CD8-positive, alpha-beta memory T cell (primary cell): ENCODE measurements around the gene MON1A. TPM values are rescaled to one million over a fixed set of nuclear protein-coding genes. Genes with fewer than 3 reads are reported as not detected.
"Not testable (repeated sequence)": the region's sequence is repeated elsewhere in the genome, so short reads cannot be mapped to it uniquely, and the experiment has no call there.

Source experiments
- CTCF ChIA-PET: fragments of 350-600 bp; sonication (Branson Sonifier 250); formaldehyde crosslinking; loops from one replicate; lab custom pipeline; 2021; ENCODE audit warnings: antibody characterized with exemption; lab: Charles Lee
- POLR2A ChIA-PET: fragments of 350-600 bp; sonication (Branson Sonifier 250); formaldehyde crosslinking; loops from one replicate; lab custom pipeline; 2021; ENCODE audit warnings: antibody characterized with exemption; lab: Charles Lee
- DNase-seq, 5 donors: peaks; one replicate each; pipeline versions ENCODE4 v3.0.0 to v3.0.0-alpha.2; 2020 to 2022; ENCODE audit warnings: mixed read lengths in 1 of 5
- H3K27ac ChIP-seq: one replicate; pipeline ENCODE4 v1.7.0; 2013; ENCODE audit warnings: low read depth, mild to moderate bottlenecking, low read length, moderate library complexity
- H3K27me3 ChIP-seq: 2 replicates; pipeline ENCODE4 v1.7.0; 2013; ENCODE audit warnings: low read length, mild to moderate bottlenecking; ENCODE audit not compliant: insufficient read depth, poor library complexity, severe bottlenecking
- H3K36me3 ChIP-seq: 2 replicates; pipeline ENCODE4 v1.7.0; 2013; ENCODE audit warnings: mild to moderate bottlenecking, low read length, moderate library complexity; ENCODE audit not compliant: insufficient read depth
- H3K4me1 ChIP-seq: 2 replicates; pipeline ENCODE4 v1.7.0; 2013; ENCODE audit warnings: mild to moderate bottlenecking, low read length, moderate library complexity; ENCODE audit not compliant: insufficient read depth
- H3K4me3 ChIP-seq: 2 replicates; pipeline ENCODE4 v1.7.0; 2013; ENCODE audit warnings: mild to moderate bottlenecking, low read length
- H3K9me3 ChIP-seq: 2 replicates; pipeline ENCODE4 v1.7.0; 2013; ENCODE audit warnings: mild to moderate bottlenecking, low read length
- H3K27ac Mint-ChIP-seq, 8 donors: one replicate each; pipeline ENCODE4 v1.8.0; 2020 to 2021; ENCODE audit warnings: mixed read lengths in 8 of 8, mild to moderate bottlenecking in 6 of 8, inconsistent platforms in 3 of 8, moderate library complexity in 3 of 8
- H3K27me3 Mint-ChIP-seq, 2 donors: one replicate each; pipeline ENCODE4 v1.8.0; 2020 to 2021; ENCODE audit warnings: mixed read lengths in 2 of 2, mild to moderate bottlenecking in 1 of 2, moderate library complexity in 1 of 2
- H3K36me3 Mint-ChIP-seq, 3 donors: one replicate each; pipeline ENCODE4 v1.8.0; 2020 to 2021; ENCODE audit warnings: mixed read lengths in 3 of 3, inconsistent platforms in 1 of 3, mild to moderate bottlenecking in 1 of 3
- H3K4me1 Mint-ChIP-seq, 3 donors: one replicate each; pipeline ENCODE4 v1.8.0; 2020 to 2021; ENCODE audit warnings: mixed read lengths in 3 of 3, inconsistent platforms in 1 of 3, mild to moderate bottlenecking in 1 of 3
- H3K4me3 Mint-ChIP-seq, 7 donors: one replicate each; pipeline ENCODE4 v1.8.0; 2020 to 2021; ENCODE audit warnings: mixed read lengths in 7 of 7, mild to moderate bottlenecking in 6 of 7, moderate library complexity in 4 of 7, inconsistent platforms in 2 of 7
- H3K9me3 Mint-ChIP-seq, 5 donors: one replicate each; pipeline ENCODE4 v1.8.0; 2020 to 2022; ENCODE audit warnings: mixed read lengths in 5 of 5, mild to moderate bottlenecking in 3 of 5, moderate library complexity in 2 of 5, inconsistent platforms in 1 of 5
- polyA plus RNA-seq: library from polyadenylated mRNA; unstranded; fragments of 300-500 nt; fragmentation: Illumina TruSeq; gene quantifications from one replicate; pipeline ENCODE4 v1.2.3, GENCODE V29; 2021
- total RNA-seq, 2 experiments: library from RNA; stranded (reverse); gene quantifications; one replicate each; pipeline ENCODE4 v1.2.3, GENCODE V29; 2021

The MON1A gene
- total and polyA plus RNA-seq, 3 experiments from 2014 or later = 17.9 to 22.4 (median 18.1) TPM

DNA sequence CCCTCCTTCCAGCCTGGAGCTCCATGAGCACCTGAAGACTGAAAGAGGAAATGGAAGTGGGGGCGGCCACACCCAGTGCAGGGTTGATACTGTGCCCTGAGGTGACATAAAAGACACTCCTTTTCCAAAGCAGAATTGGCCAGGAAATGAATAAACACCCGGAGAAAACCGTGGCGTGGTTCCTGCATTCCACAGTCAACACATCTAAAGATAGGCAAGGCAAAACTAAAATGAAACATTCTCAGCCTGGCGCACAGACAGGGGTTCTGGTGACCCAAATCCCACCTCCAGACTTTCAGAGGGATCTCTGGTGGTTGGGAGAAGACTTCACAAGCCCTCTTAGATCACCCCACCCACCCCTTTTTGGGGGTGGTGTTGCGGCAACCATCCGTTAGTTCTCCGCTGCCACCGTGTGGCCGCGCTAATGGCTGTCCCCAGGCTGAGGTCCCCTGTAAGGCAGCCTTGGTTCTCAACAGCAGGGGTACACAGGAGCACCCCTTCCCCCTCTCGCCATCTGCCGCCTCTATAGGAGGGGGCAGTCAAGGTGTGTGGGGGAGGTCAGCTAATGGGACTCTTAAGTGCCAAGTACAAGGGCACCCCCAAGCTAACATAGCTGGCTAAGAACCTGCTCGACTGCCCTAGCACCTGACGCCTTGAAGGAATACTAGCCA lies 23.4 kb downstream of the MON1A start:
- POLR2A ChIA-PET = no interaction called here
- peak in 4 of 5 donors; percentile 16 to 63 (median 30) for DNase-seq
- H3K9me3 ChIP-seq = no peaks in the 10 kb centered on the region
- CTCF ChIA-PET = interaction anchor here (1.1 to 2.1 kb wide), 3 partner anchors 19 to 103 kb away, joined by 3 to 8 read pairs (median 3); partner anchors contain the start of gene INKA1
- H3K27ac ChIP-seq = peak overlapping the region; percentile 24
- H3K4me3 Mint-ChIP-seq = peak overlapping the region; percentile 33 to 74 (median 50)
- H3K4me3 ChIP-seq = peak overlapping the region; percentile 39
- peak overlapping the region in 6 of 8 donors; percentile 54 to 98 (median 74) for H3K27ac Mint-ChIP-seq
- H3K4me1 Mint-ChIP-seq = peaks cover 13 to 30% (median 17%) of the 10 kb centered on the region in 3 donors
- H3K4me1 ChIP-seq = peaks cover 25% of the 10 kb centered on the region
- H3K9me3 Mint-ChIP-seq = no peaks in the 10 kb centered on the region
- peaks cover 0 to 27% (median 6%) of the 10 kb centered on the region in 3 donors for H3K36me3 Mint-ChIP-seq
- H3K36me3 ChIP-seq = peaks cover 8% of the 10 kb centered on the region
- no peaks in the 10 kb centered on the region for H3K27me3 Mint-ChIP-seq
- H3K27me3 ChIP-seq = no peaks in the 10 kb centered on the region

DNA sequence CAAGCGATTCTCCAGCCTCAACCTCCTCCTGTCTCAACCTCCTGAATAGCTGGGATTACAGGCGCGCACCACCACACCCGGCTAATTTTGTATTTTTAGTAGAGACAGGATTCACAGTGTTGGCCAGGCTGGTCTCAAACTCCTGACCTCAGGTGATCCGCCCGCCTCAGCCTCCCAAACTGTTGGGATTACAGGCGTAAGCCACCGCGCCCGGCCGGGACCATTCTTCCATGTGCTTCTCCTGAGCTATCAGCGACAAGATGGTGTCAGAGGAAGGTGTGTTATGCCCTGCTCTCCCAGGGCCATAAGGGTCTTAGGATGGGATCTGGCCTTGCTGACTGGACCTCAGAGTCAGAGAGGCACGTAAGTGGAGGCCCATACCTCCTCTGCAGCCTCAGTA lies 25.2 kb downstream of the MON1A start:
- H3K9me3 ChIP-seq, H3K27me3 Mint-ChIP-seq, H3K36me3 ChIP-seq, DNase-seq, H3K36me3 Mint-ChIP-seq, POLR2A ChIA-PET, H3K27me3 ChIP-seq, H3K27ac ChIP-seq, H3K9me3 Mint-ChIP-seq: not testable (repeated sequence)
- Histone ChIP-seq H3K4me3 (peak overlapping the region; percentile 53), H3K4me1 (peaks cover 25% of the 10 kb centered on the region)
- CTCF ChIA-PET = interaction anchor here (1.0 to 1.3 kb wide), 2 partner anchors 23 to 65 kb away, joined by 3 to 4 read pairs; no protein-coding TSS in a partner anchor
- peak overlapping the region in 4 of 7 donors; percentile 27 to 85 (median 62) for H3K4me3 Mint-ChIP-seq
- peaks cover 13 to 31% (median 17%) of the 10 kb centered on the region in 3 donors for H3K4me1 Mint-ChIP-seq
- peak overlapping the region in 4 of 8 donors; percentile 29 to 94 (median 87) for H3K27ac Mint-ChIP-seq

DNA sequence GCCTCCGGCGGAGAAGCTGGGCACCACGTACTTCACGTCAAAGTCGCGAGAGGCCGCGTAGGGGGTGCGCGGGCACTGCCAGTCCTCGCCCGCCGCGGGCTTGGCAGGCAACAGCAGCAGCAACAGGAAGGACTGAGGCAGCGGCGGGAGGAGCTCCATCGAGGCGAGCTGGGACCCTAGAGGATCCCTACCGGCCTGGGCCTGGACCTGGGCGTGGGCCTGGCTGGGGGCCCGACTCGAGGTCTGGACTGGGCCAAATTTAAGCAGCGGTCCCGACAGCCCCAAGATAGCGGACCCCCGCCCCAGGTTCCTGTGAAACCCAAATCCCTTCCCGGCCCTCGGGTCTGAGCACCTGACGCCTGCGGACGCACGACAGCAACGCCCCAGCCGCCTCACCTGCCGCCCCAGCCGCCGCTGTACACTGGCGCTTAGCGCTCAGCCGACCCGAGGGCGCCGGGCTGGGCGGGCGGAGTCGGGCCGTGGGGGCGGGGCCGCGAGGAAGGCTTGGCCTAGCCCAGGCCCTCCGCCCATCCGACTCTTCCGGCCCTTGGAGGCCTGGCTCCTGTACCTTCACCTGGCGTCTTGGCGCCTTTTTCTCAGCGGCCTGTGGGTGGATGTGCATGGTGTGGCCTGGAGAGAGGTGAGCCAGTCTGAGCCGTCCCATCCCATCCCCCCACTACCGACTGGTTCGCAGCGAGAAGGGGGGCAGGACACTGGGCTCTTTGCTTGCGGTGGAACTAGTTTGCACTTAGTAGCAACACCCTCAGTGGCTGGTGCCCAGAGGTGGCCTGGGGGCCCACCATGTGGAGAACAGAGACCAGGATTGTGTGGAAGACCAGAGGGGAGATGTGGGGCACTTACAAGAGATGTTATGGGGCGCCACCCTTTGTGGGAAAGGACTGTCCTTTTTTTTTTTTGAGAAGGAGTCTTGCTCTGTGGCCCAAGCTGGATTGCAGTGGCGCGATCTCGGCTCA lies 25.9 kb downstream of the MON1A start, which contains the start of gene MST1R:
Gene MST1R (minus strand): TSS at position 423 of the 974 bp plus-strand sequence. CDS start 264 bp downstream, at position 159.
- Histone ChIP-seq H3K4me3 (peak within 1 kb of the TSS; percentile 53), H3K36me3 (no peaks in the 10 kb centered on the region), H3K4me1 (peaks cover 25% of the 10 kb centered on the region), H3K9me3 (no peaks in the 10 kb centered on the region), H3K27me3 (no peaks in the 10 kb centered on the region), H3K27ac (peak within 1 kb of the TSS; percentile 53)
- no peaks in the 10 kb centered on the region for H3K9me3 Mint-ChIP-seq
- ChIA-PET CTCF (interaction anchor here (1.0 to 1.3 kb wide), 2 partner anchors 24 to 64 kb away, joined by 3 to 4 read pairs; no protein-coding TSS in a partner anchor), POLR2A (no interaction called here)
- H3K27me3 Mint-ChIP-seq = no peaks in the 10 kb centered on the region
- H3K4me3 Mint-ChIP-seq = peak within 1 kb of the TSS; percentile 41 to 89 (median 84)
- H3K4me1 Mint-ChIP-seq = peaks cover 13 to 31% (median 17%) of the 10 kb centered on the region in 3 donors
- peaks cover 0 to 3% (median 0%) of the 10 kb centered on the region in 3 donors for H3K36me3 Mint-ChIP-seq
- H3K27ac Mint-ChIP-seq = peak within 1 kb of the TSS in 7 of 8 donors; percentile 5 to 94 (median 88)
- DNase-seq = peak; percentile 74 to 86 (median 79)

DNA sequence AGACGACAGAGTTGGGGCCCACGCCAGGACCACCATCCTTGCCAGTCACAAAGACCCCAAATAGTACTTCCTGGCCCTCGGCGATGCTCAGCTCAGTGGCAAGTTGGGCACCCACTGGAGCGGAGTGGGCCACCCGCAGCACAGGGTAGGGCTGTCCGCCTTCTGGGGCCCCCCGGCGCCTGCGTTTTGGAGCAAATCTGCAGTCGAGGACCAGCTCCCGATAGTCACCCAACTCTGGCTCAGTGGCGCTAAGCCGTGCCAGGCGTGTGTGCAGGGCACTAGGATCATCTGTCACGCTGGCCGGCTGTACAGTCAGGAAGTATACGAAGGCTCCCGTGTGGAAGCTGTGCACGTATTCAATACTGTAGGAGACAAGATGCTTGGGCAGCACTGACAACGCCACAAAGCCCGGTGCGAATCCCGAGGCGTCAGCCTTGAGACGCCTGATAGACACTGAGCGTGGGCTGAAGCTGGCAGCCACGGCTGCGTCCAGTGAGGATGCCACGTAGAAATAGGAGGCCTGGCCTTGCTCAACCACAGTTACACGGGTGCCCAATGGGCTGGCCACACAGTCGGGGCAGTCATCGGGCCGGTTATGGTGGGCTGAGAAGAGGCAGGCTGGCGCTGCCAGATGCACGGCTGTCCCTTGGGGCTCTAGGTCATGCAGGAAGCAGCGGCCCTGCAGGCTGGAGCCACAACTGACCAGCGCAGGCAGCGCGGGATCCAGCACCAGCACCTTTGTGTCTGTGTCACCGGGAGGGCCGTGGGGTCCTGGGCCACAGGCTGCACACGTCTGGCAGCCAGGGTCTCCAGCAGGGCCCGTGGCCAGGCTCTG lies 26.9 kb downstream of the MON1A start:
- Mint-ChIP-seq H3K27me3 (no peaks in the 10 kb centered on the region), H3K9me3 (no peaks in the 10 kb centered on the region), H3K4me1 (peaks cover 13 to 31% (median 17%) of the 10 kb centered on the region in 3 donors), H3K36me3 (no peaks in the 10 kb centered on the region), H3K27ac (no peak overlapping the region), H3K4me3 (peak overlapping the region in 1 of 7 donors; percentile 51)
- DNase-seq = no peak
- Histone ChIP-seq H3K27ac (no peak overlapping the region), H3K4me3 (no peak overlapping the region), H3K27me3 (no peaks in the 10 kb centered on the region), H3K4me1 (peaks cover 25% of the 10 kb centered on the region), H3K9me3 (no peaks in the 10 kb centered on the region), H3K36me3 (no peaks in the 10 kb centered on the region)
- ChIA-PET POLR2A (interaction anchor here (0.5 kb wide), 1 partner anchor 507 kb away, joined by 3 read pairs; no protein-coding TSS in a partner anchor), CTCF (interaction anchor here (0.6 to 1.3 kb wide), 2 partner anchors 37 to 1648 kb away, joined by 3 read pairs; partner anchors contain the start of gene RBM6)

DNA sequence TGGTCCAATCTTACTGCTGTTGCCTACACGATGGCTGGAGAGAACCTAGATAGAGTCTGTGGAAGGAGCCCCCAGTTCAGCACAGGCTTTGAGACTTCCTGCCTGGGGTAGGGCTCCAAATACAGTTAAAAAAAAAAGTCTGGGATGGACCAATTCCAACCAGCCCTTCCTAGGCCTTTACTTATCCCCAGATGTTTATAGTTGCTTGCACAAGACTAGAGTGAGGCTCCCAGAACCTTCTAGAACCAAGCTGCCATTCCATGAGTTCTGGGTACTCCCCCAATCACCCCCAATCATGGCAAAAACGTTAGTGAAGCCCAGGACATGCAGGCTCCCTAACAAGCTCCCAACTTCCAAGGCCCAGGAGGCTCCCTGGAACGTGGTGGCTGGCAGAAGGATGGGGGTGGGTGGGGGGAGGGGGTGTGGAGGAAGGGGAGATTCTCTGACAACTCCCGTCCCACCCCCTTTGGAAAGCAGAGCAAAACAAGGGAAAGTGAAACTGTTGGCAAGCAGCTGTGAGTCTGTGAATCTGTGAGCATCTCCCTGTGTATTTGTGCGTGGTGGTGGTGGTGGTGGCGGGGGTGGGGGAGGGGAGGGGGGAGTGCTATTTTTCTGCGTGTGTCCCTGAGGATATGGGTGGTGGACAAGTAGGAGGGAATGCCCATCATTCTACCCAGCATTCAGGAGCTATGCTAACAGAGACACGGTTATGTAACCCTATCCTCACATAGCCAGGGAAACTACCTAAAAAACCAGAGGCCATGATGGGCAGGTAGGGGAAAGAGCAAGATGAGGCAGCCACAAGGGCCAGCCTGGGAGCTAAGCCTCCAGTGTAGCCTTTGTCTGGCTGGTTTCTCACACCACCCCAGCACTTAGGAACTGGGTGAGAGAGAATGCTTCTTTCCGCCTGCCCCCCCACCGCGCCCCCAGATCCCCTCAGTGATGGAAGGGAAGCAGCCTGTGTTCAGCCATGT lies 28.0 kb downstream of the MON1A start:
- Mint-ChIP-seq H3K9me3 (no peaks in the 10 kb centered on the region), H3K36me3 (no peaks in the 10 kb centered on the region), H3K27ac (peak overlapping the region in 1 of 8 donors; percentile 26), H3K4me1 (peaks cover 13 to 26% (median 16%) of the 10 kb centered on the region in 3 donors), H3K4me3 (peak overlapping the region in 1 of 7 donors; percentile 51), H3K27me3 (no peaks in the 10 kb centered on the region)
- POLR2A ChIA-PET = no interaction called here
- H3K27ac ChIP-seq = no peak overlapping the region
- CTCF ChIA-PET = interaction anchor here (0.6 to 1.3 kb wide), 2 partner anchors 39 to 1647 kb away, joined by 3 read pairs; partner anchors contain the start of gene RBM6
- H3K9me3 ChIP-seq = no peaks in the 10 kb centered on the region
- H3K4me1 ChIP-seq = peaks cover 23% of the 10 kb centered on the region
- no peaks in the 10 kb centered on the region for H3K36me3 ChIP-seq
- no peak overlapping the region for H3K4me3 ChIP-seq
- H3K27me3 ChIP-seq = no peaks in the 10 kb centered on the region
- DNase-seq = no peak

DNA sequence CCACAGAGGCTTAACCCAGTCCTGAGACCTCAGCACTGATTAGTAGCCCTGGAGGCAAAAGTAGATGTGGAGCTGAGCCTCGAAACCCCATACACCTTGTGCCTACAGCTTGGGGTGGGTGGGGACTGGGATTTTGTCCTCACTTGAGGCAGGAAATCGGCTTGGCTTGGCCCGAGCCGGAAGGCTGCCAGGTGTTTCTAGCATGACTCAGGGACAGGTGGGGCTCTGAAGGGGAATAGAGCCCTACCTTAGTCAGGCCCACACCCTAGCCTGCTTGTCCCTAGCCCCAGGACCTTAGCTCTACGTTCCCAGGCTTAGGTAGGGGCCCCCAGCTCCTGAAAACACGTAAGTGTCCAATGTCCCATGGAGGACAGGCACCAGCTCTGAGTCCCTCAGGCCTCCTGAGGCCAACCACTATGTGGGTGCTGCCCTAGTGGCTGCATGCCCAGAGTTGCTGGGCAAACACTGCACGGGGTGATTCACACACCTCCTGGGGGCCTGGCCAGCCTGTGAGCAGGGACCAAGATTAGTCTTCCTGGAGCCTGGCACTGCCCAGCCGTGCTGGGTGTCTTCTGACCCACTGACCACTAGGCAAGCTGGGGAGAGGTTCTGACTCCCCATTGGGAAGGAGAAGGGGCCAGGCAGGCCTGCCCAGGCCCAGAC lies 29.0 kb downstream of the MON1A start:
- Histone ChIP-seq H3K4me1 (peaks cover 13% of the 10 kb centered on the region), H3K27ac (no peak overlapping the region), H3K4me3 (no peak overlapping the region), H3K27me3 (no peaks in the 10 kb centered on the region), H3K36me3 (no peaks in the 10 kb centered on the region), H3K9me3 (no peaks in the 10 kb centered on the region)
- DNase-seq = no peak
- no peaks in the 10 kb centered on the region for H3K9me3 Mint-ChIP-seq
- H3K4me3 Mint-ChIP-seq = no peak overlapping the region
- no peaks in the 10 kb centered on the region for H3K27me3 Mint-ChIP-seq
- no peaks in the 10 kb centered on the region for H3K36me3 Mint-ChIP-seq
- peaks cover 4 to 16% (median 6%) of the 10 kb centered on the region in 3 donors for H3K4me1 Mint-ChIP-seq
- ChIA-PET POLR2A (no interaction called here), CTCF (no interaction called here)
- no peak overlapping the region for H3K27ac Mint-ChIP-seq
